ENCODE measurements around the gene TMC5.

The TMC5 gene

GRCh38 chr16:19484096-19484495 lies 66.4 kb downstream of the TMC5 start:
- no peak overlapping the region for H3K27ac ChIP-seq (ENCODE audit: low read depth, low read length)
- H3K4me1 ChIP-seq (ENCODE audit: control insufficient read depth, insufficient read depth, low read length, unreplicated experiment) = no peaks in the 10 kb centered on the region
- H3K27me3 ChIP-seq (ENCODE audit: insufficient read depth, low read length) = peaks cover 7% of the 10 kb centered on the region; the same call in 1 of the 2 replicates
- no peak overlapping the region for H3K4me3 ChIP-seq (ENCODE audit: low read depth, low read length)
- H3K79me2 ChIP-seq (ENCODE audit: control insufficient read depth, insufficient read depth, low read length, unreplicated experiment) = no peaks in the 10 kb centered on the region
- H2AFZ ChIP-seq (ENCODE audit: low read length, unreplicated experiment) = no peak overlapping the region
- H3K36me3 ChIP-seq (ENCODE audit: insufficient read depth, low read length) = no peaks in the 10 kb centered on the region

DNA sequence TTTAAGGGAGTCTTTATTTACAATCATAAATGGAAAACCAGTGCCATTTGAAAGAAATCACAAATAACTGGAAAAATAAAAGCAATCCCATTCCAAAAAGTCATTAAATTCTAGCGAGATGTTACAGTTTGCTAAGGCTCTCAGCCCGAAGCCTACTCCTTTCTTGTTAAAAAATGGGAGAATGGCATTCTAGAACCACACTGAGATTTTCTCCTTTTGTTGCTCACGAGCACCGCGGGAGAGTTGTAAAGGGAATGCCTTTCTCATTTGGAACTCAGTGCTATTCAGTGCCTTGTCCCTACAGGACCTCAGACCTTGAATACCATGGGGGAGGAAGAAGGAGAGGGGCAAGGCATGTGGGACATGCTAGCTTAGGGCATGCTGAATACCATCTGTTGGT lies 67.9 kb downstream of the TMC5 start:
- Histone ChIP-seq H3K4me3 (ENCODE audit: low read depth, low read length) (no peak overlapping the region), H3K79me2 (ENCODE audit: control insufficient read depth, insufficient read depth, low read length, unreplicated experiment) (no peaks in the 10 kb centered on the region), H3K36me3 (ENCODE audit: insufficient read depth, low read length) (no peaks in the 10 kb centered on the region), H3K27me3 (ENCODE audit: insufficient read depth, low read length) (no peaks in the 10 kb centered on the region), H2AFZ (ENCODE audit: low read length, unreplicated experiment) (no peak overlapping the region), H3K27ac (ENCODE audit: low read depth, low read length) (no peak overlapping the region), H3K4me1 (ENCODE audit: control insufficient read depth, insufficient read depth, low read length, unreplicated experiment) (no peaks in the 10 kb centered on the region)

- H3K79me2 ChIP-seq (ENCODE audit: control insufficient read depth, insufficient read depth, low read length, unreplicated experiment) = no peaks in the 10 kb centered on the region
- peaks cover 2% of the 10 kb centered on the region; the same call in 1 of the 2 replicates for H3K27me3 ChIP-seq (ENCODE audit: insufficient read depth, low read length)
- no peaks in the 10 kb centered on the region for H3K4me1 ChIP-seq (ENCODE audit: control insufficient read depth, insufficient read depth, low read length, unreplicated experiment)
- H3K27ac ChIP-seq (ENCODE audit: low read depth, low read length) = no peak overlapping the region
- no peaks in the 10 kb centered on the region for H3K36me3 ChIP-seq (ENCODE audit: insufficient read depth, low read length)
- no peak overlapping the region for H2AFZ ChIP-seq (ENCODE audit: low read length, unreplicated experiment)
- no peak overlapping the region for H3K4me3 ChIP-seq (ENCODE audit: low read depth, low read length)
Observed at GRCh38 chr16:19486051-19486450, 68.4 kb downstream of the TMC5 start.

GRCh38 chr16:19486750-19487325 lies 69.2 kb downstream of the TMC5 start:
- Histone ChIP-seq H3K4me3 (ENCODE audit: low read depth, low read length) (no peak overlapping the region), H3K36me3 (ENCODE audit: insufficient read depth, low read length) (no peaks in the 10 kb centered on the region), H3K79me2 (ENCODE audit: control insufficient read depth, insufficient read depth, low read length, unreplicated experiment) (no peaks in the 10 kb centered on the region), H3K27me3 (ENCODE audit: insufficient read depth, low read length) (peaks cover 4% of the 10 kb centered on the region), H3K4me1 (ENCODE audit: control insufficient read depth, insufficient read depth, low read length, unreplicated experiment) (no peaks in the 10 kb centered on the region), H3K27ac (ENCODE audit: low read depth, low read length) (no peak overlapping the region), H2AFZ (ENCODE audit: low read length, unreplicated experiment) (no peak overlapping the region)

GRCh38 chr16:19488213-19488640 lies 70.5 kb downstream of the TMC5 start:
- Histone ChIP-seq H3K27ac (ENCODE audit: low read depth, low read length) (no peak overlapping the region), H2AFZ (ENCODE audit: low read length, unreplicated experiment) (no peak overlapping the region), H3K4me3 (ENCODE audit: low read depth, low read length) (no peak overlapping the region)

DNA sequence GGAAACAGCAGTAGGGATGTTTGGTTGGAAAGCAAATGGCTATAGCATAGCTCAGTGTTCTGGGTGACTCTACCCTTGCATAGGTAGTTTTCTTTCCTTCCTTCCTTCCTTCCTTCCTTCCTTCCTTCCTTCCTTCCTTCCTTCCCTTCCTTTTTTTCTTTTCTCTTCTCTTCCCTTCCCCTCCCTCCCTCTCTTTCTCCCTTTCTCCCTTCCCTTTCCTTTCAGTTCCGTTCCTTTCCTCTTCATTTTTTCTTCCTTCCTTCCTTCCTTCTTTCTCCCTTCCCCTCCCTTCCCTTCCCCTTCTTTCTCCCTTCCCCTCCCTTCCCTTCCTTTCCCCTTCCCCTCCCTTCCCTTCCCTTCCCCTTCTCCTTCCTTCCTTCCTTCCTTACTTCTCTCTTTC lies 72.9 kb downstream of the TMC5 start:
- Histone ChIP-seq H3K79me2 (ENCODE audit: control insufficient read depth, insufficient read depth, low read length, unreplicated experiment) (no peaks in the 10 kb centered on the region), H3K27me3 (ENCODE audit: insufficient read depth, low read length) (peaks cover 8% of the 10 kb centered on the region), H3K27ac (ENCODE audit: low read depth, low read length) (no peak overlapping the region), H3K4me1 (ENCODE audit: control insufficient read depth, insufficient read depth, low read length, unreplicated experiment) (no peaks in the 10 kb centered on the region), H3K36me3 (ENCODE audit: insufficient read depth, low read length) (no peaks in the 10 kb centered on the region), H3K4me3 (ENCODE audit: low read depth, low read length) (no peak overlapping the region), H2AFZ (ENCODE audit: low read length, unreplicated experiment) (no peak overlapping the region)

More at GRCh38 chr16:19488213-19488640, 70.5 kb downstream of the TMC5 start:
- no peaks in the 10 kb centered on the region for H3K36me3 ChIP-seq (ENCODE audit: insufficient read depth, low read length)
- H3K27me3 ChIP-seq (ENCODE audit: insufficient read depth, low read length) = peaks cover 8% of the 10 kb centered on the region
- no peaks in the 10 kb centered on the region for H3K4me1 ChIP-seq (ENCODE audit: control insufficient read depth, insufficient read depth, low read length, unreplicated experiment)
- H3K79me2 ChIP-seq (ENCODE audit: control insufficient read depth, insufficient read depth, low read length, unreplicated experiment) = no peaks in the 10 kb centered on the region

- H3K36me3 ChIP-seq (ENCODE audit: insufficient read depth, low read length) = peaks cover 6% of the 10 kb centered on the region
- H3K4me1 ChIP-seq (ENCODE audit: control insufficient read depth, insufficient read depth, low read length, unreplicated experiment) = no peaks in the 10 kb centered on the region
- H3K27ac ChIP-seq (ENCODE audit: low read depth, low read length) = no peak overlapping the region
- H3K79me2 ChIP-seq (ENCODE audit: control insufficient read depth, insufficient read depth, low read length, unreplicated experiment) = no peaks in the 10 kb centered on the region
- H3K4me3 ChIP-seq (ENCODE audit: low read depth, low read length) = no peak overlapping the region
- H2AFZ ChIP-seq (ENCODE audit: low read length, unreplicated experiment) = no peak overlapping the region
- H3K27me3 ChIP-seq (ENCODE audit: insufficient read depth, low read length) = no peaks in the 10 kb centered on the region; the same call in 1 of the 2 replicates
Observed at GRCh38 chr16:19497176-19497575, 79.5 kb downstream of the TMC5 start.

GRCh38 chr16:19499006-19499405 lies 81.3 kb downstream of the TMC5 start:
- H3K27ac ChIP-seq (ENCODE audit: low read depth, low read length) = no peak overlapping the region
- H3K4me3 ChIP-seq (ENCODE audit: low read depth, low read length) = no peak overlapping the region
- no peaks in the 10 kb centered on the region for H3K27me3 ChIP-seq (ENCODE audit: insufficient read depth, low read length)
- H3K36me3 ChIP-seq (ENCODE audit: insufficient read depth, low read length) = peaks cover 16% of the 10 kb centered on the region
- no peaks in the 10 kb centered on the region for H3K79me2 ChIP-seq (ENCODE audit: control insufficient read depth, insufficient read depth, low read length, unreplicated experiment)
- H3K4me1 ChIP-seq (ENCODE audit: control insufficient read depth, insufficient read depth, low read length, unreplicated experiment) = no peaks in the 10 kb centered on the region
- H2AFZ ChIP-seq (ENCODE audit: low read length, unreplicated experiment) = no peak overlapping the region

- Histone ChIP-seq H3K27ac (ENCODE audit: low read depth, low read length) (no peak overlapping the region), H3K4me3 (ENCODE audit: low read depth, low read length) (no peak overlapping the region), H3K36me3 (ENCODE audit: insufficient read depth, low read length) (peaks cover 20% of the 10 kb centered on the region), H3K27me3 (ENCODE audit: insufficient read depth, low read length) (no peaks in the 10 kb centered on the region), H3K4me1 (ENCODE audit: control insufficient read depth, insufficient read depth, low read length, unreplicated experiment) (no peaks in the 10 kb centered on the region), H2AFZ (ENCODE audit: low read length, unreplicated experiment) (no peak overlapping the region), H3K79me2 (ENCODE audit: control insufficient read depth, insufficient read depth, low read length, unreplicated experiment) (no peaks in the 10 kb centered on the region)
Observed at GRCh38 chr16:19499481-19499880, 81.8 kb downstream of the TMC5 start.

- Histone ChIP-seq H3K4me3 (ENCODE audit: low read depth, low read length) (no peak overlapping the region), H3K36me3 (ENCODE audit: insufficient read depth, low read length) (peaks cover 26% of the 10 kb centered on the region), H3K4me1 (ENCODE audit: control insufficient read depth, insufficient read depth, low read length, unreplicated experiment) (peaks cover 6% of the 10 kb centered on the region), H3K27ac (ENCODE audit: low read depth, low read length) (no peak overlapping the region), H3K27me3 (ENCODE audit: insufficient read depth, low read length) (no peaks in the 10 kb centered on the region), H3K79me2 (ENCODE audit: control insufficient read depth, insufficient read depth, low read length, unreplicated experiment) (no peaks in the 10 kb centered on the region), H2AFZ (ENCODE audit: low read length, unreplicated experiment) (no peak overlapping the region)
Observed at GRCh38 chr16:19502395-19503131, 84.9 kb downstream of the TMC5 start.

GRCh38 chr16:19503461-19504075 lies 85.9 kb downstream of the TMC5 start:
- Histone ChIP-seq H3K36me3 (ENCODE audit: insufficient read depth, low read length) (peaks cover 26% of the 10 kb centered on the region), H3K27ac (ENCODE audit: low read depth, low read length) (no peak overlapping the region), H3K27me3 (ENCODE audit: insufficient read depth, low read length) (no peaks in the 10 kb centered on the region)

More at GRCh38 chr16:19503461-19504075, 85.9 kb downstream of the TMC5 start:
- peaks cover 6% of the 10 kb centered on the region for H3K4me1 ChIP-seq (ENCODE audit: control insufficient read depth, insufficient read depth, low read length, unreplicated experiment)
- no peak overlapping the region for H2AFZ ChIP-seq (ENCODE audit: low read length, unreplicated experiment)
- no peaks in the 10 kb centered on the region for H3K79me2 ChIP-seq (ENCODE audit: control insufficient read depth, insufficient read depth, low read length, unreplicated experiment)
- H3K4me3 ChIP-seq (ENCODE audit: low read depth, low read length) = no peak overlapping the region
